Ovary (tissue), 9 donors: ENCODE measurements around the gene CKB. TPM values are rescaled to one million over a fixed set of nuclear protein-coding genes. Genes with fewer than 3 reads are reported as not detected.
A peak's percentile ranks its signal among the peaks of the same experiment; 100 is the strongest.
"Not testable (repeated sequence)": the region's sequence is repeated elsewhere in the genome, so short reads cannot be mapped to it uniquely, and the experiment has no call there.

ENCODE experiments used
- DNase-seq, 5 donors: peaks; one replicate each; pipeline ENCODE4 v3.0.0-alpha.2; 2019 to 2020
- H3K27ac ChIP-seq, 2 donors: fragments of 200-600 bp; one replicate each; pipeline versions ENCODE4 v1.5.1 to v1.8.0; 2019 to 2022
- H3K27me3 ChIP-seq: fragments of 200-600 bp; one replicate; pipeline ENCODE4 v1.8.0; 2022
- H3K36me3 ChIP-seq: fragments of 200-600 bp; sonication (generic); one replicate; pipeline ENCODE4 v1.5.1; 2019
- H3K4me1 ChIP-seq: one replicate; pipeline ENCODE4 v1.8.1; 2013; ENCODE audit warnings: mild to moderate bottlenecking, moderate library complexity; ENCODE audit not compliant: insufficient read depth
- H3K4me3 ChIP-seq: fragments of 200-600 bp; sonication (generic); one replicate; pipeline ENCODE4 v1.5.1; 2017
- H3K9me3 ChIP-seq, 2 donors: fragments of 200-600 bp in 1 of 2; sonication (generic) in 1 of 2; one replicate each; pipeline versions ENCODE4 v1.5.1 to v1.8.1; 2013 to 2019; ENCODE audit warnings: mild to moderate bottlenecking in 1 of 2, moderate library complexity in 1 of 2
- EP300 ChIP-seq: sonication (generic); formaldehyde crosslinking; IDR thresholded peaks from one replicate; pipeline ENCODE4 v1.6.1; 2017; ENCODE audit warnings: antibody characterized with exemption
- POLR2A ChIP-seq: fragments of 450-650 bp; IDR thresholded peaks from one replicate; pipeline ENCODE4 v1.6.1; 2017; ENCODE audit warnings: antibody characterized with exemption, mild to moderate bottlenecking, moderate library complexity
- WGBS, 3 donors: extraction: QIAGEN DNeasy Blood & Tissue Kit in 1 of 3; methylation state at CpG; one replicate each; pipeline versions ENCODE4 v1.1.5 to v1.1.7; 2013 to 2017; 5-methylcytosine and 5-hydroxymethylcytosine counted together
- intact Hi-C, 4 donors: fragments of 100-400 bp; cut with DNase I; formaldehyde crosslinking; loops; one replicate each; pipeline versions ENCODE4 v1.11.0 to v1.15.1; 2022 to 2023
- polyA plus RNA-seq, 2 donors: library from polyadenylated mRNA; stranded (reverse); fragments of 200-250 nt in 1 of 2; fragments of 350-450 nt in 1 of 2; fragmentation: Illumina TruSeq in 1 of 2; extraction: RNeasy Lipid Tissue Mini Kit (QIAGEN cat#74804) in 1 of 2; gene quantifications; one replicate each; pipeline ENCODE4 v1.2.3, GENCODE V29; 2013 to 2014
- total RNA-seq, 7 donors: library from RNA; depleted of rRNA in 2 of 7; stranded (reverse); fragments of >200 nt in 2 of 7; fragmentation: NEBNext Ultra II Directional in 3 of 7; extraction: Animal tissue kit (Norgen Biotek cat#: 25700) in 3 of 7; gene quantifications; one replicate each; pipeline versions ENCODE4 v1.1.0 to v1.2.4, GENCODE V29; 2016 to 2023
- TF ChIP-seq, protein P1 (sequence below), 3 donors: fragments of 450-650 bp in 2 of 3; fragments of 200-600 bp in 1 of 3; IDR thresholded peaks; one replicate each; pipeline versions ENCODE4 v1.5.1 to v1.8.0; 2016 to 2022; ENCODE audit warnings: antibody characterized with exemption in 3 of 3, mild to moderate bottlenecking in 1 of 3
- donor health status: DM: no; HTN: no; CAD: no; lungs with moderate emphysema.
- donor health status: DM: no; HTN: no; CAD: no.
- donor health status: Bipolar disorder and iron deficiency.
- donor health status: DM: yes; HTN: yes; CAD: no.
- donor health status: DM: no; HTN: no; CAD: no.
- donor health status: DM: yes; HTN: yes; CAD: no.

Gene CKB
- total and polyA plus RNA-seq, 9 donors, result 47.5 to 284 (median 134) TPM

DNA sequence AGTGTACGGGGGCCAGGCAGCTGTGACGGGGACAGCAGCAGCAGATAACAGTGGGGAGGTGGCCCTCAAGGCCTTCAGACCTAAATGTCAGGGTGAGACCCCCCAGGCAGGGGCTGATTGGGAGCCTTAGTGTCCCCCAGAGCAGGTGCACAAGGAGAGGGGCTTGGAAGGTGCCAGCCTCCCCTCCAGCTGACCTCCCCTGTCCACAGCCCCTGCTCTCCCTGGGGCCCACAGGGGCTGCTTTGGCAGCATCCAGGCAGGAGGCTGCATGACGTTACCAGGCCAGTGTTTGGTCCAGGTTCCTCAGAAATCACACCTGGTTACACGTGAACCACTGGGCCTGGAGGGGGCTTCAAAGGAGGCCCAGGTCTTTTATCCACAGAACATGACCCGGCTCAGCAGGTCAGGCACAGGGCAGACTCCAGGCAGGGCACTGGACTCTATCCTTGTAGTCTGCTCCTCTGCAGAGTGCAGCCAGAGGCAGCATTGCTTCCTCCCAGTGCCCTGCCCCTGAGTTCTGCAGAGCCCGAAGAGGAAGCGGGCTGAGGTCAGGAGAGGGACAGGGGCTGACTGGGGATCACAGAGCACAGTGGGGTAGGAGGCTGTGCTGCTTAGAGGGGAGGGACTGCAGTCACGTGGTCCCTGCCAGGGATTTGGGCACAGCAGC is 3.8 kb upstream of the CKB start:
- Histone ChIP-seq H3K4me1 (peaks cover 21% of the 10 kb centered on the region), H3K27me3 (no peaks in the 10 kb centered on the region), H3K27ac (peak overlapping the region in 1 of 2 donors; percentile 3), H3K9me3 (no peaks in the 10 kb centered on the region), H3K4me3 (no peak overlapping the region), H3K36me3 (no peaks in the 10 kb centered on the region)
- TF ChIP-seq, protein P1, sequence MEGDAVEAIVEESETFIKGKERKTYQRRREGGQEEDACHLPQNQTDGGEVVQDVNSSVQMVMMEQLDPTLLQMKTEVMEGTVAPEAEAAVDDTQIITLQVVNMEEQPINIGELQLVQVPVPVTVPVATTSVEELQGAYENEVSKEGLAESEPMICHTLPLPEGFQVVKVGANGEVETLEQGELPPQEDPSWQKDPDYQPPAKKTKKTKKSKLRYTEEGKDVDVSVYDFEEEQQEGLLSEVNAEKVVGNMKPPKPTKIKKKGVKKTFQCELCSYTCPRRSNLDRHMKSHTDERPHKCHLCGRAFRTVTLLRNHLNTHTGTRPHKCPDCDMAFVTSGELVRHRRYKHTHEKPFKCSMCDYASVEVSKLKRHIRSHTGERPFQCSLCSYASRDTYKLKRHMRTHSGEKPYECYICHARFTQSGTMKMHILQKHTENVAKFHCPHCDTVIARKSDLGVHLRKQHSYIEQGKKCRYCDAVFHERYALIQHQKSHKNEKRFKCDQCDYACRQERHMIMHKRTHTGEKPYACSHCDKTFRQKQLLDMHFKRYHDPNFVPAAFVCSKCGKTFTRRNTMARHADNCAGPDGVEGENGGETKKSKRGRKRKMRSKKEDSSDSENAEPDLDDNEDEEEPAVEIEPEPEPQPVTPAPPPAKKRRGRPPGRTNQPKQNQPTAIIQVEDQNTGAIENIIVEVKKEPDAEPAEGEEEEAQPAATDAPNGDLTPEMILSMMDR (IDR thresholded peaks at IDR 0.05), result no peak
- TF ChIP-seq POLR2A, result no peak
- no peak for TF ChIP-seq EP300
- no peak for DNase-seq
- intact Hi-C loops, result no loop called here
- 74 to 81% (median 77%) methylated on average over 8 of the region's 8 CpGs for WGBS, 3 donors

DNA sequence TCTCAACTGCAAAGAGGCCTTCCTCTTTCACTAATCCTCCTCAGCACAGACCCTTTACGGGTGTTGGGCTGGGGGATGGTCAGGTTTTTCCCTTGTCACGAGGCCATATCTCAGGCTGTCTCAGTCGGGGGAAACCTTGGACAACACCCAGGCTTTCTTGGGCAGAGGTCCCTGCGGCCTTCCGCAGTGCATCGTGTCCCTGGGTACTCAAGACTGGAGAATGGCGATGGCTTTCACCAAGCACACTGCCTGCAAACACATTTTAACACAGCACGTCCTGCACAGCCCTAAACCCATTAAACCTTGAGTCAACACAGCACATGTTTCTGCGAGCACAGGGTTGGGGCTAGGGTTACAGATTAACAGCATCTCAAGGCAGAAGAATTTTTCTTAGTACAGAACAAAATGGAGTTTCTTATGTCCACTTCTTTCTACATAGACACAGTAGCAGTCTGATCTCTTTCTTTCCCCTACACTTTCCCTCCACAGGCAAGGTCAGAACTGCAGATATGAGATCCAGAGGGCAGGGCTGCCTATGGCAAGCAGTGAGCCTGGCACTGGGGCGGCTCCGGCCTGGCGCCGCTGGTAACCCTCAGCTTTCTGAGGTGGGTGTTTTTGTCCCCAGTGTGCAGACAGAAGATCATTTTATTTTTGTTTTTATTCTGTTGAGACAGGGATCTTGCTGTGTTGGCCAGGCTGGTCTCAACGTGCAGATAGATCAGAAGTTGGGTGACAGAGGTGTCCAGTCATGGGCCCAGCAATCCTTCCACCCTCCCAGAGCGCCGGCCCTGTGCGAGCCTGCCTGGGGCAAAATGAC is 3.0 kb upstream of the CKB start:
- not testable (repeated sequence) for H3K27ac ChIP-seq

DNA sequence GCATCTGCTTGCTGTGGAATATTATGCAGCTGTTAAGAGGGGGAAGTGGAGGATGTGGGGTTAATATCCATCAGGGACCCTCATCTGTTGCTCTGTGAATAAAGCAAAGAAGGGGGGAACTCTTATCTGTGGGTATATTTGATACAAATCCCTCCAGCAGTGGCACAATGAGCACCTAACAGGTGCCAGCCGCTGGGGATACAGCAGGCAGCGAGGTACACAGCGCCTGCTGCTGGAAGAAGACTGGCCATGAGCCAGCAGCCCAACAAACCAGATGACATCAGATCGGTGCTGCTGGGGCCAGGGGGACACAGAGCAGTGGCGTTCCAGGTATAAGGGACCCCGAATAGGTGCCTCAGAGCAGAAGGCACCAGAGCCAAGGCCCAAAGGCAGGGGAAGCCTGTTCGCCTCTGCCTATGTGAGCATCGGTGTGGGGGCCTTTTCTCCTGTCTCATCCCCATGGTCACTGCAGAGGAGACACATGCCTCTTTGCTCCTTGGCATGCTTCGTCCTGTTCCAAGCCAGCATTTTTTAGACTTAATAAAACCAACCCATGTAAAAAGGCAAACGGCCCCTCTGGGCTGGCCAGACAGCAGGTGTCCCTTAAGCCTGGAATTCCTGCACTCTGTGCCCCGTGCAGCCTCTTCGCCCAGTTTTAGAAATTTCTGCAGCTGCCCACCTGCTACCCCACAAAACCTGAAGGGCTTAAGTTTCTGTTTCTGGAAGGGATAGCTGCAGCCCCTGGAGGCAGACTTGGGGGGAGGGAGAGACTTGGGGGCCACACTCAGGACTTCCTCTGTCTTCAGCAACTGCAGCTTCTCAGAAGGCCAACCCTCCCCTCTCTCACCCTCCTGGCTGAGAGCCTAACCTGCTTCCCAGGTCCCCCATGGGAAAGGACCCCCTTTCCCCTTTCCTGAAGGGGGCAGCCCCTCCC is 1.6 kb upstream of the CKB start:
- intact Hi-C loops, result no loop called here
- DNase-seq, result peak in 3 of 5 donors; percentile 13 to 47 (median 29)
- WGBS, 3 donors, result 73 to 75% (median 73%) methylated on average over 12 of the region's 12 CpGs
- Histone ChIP-seq H3K27me3 (no peaks in the 10 kb centered on the region), H3K36me3 (no peaks in the 10 kb centered on the region), H3K4me1 (peaks cover 17% of the 10 kb centered on the region), H3K9me3 (no peaks in the 10 kb centered on the region), H3K27ac (no peak overlapping the region), H3K4me3 (no peak overlapping the region)
- TF ChIP-seq, protein P1 (IDR thresholded peaks at IDR 0.05), result no peak
- TF ChIP-seq EP300 (no peak), POLR2A (no peak)

More for the DNA sequence above, 3.0 kb upstream of the CKB start:
- intact Hi-C loops, H3K36me3 ChIP-seq, H3K27me3 ChIP-seq, H3K9me3 ChIP-seq, DNase-seq, H3K4me3 ChIP-seq: not testable (repeated sequence)
- H3K4me1 ChIP-seq, result peaks cover 21% of the 10 kb centered on the region
- WGBS, 3 donors, result 61 to 62% (median 61%) methylated on average over 17 of the region's 17 CpGs

DNA sequence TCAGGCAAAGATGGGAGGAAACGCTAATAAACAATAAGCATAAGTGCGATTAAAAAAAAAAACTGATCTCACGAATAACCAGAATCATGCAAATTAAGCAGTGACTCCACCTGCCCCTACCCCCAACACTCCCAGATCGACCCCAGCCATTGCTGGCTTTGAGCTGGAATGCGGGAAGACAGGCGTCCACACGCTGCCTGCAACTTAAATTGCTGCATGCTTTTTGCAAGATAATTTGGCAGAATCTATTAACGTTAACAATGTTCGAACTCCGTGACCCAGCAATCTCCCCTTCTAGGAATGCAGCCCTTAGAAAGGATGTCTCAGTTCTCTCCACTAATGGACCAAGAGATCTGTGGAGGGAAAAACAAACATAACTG is 935 bp upstream of the CKB start:
- Histone ChIP-seq H3K36me3 (no peaks in the 10 kb centered on the region), H3K27ac (peak overlapping the region in 1 of 2 donors; percentile 66), H3K9me3 (no peaks in the 10 kb centered on the region), H3K27me3 (no peaks in the 10 kb centered on the region), H3K4me1 (peaks cover 17% of the 10 kb centered on the region), H3K4me3 (no peak overlapping the region)
- TF ChIP-seq, protein P1 (IDR thresholded peaks at IDR 0.05), result no peak
- TF ChIP-seq POLR2A (no peak), EP300 (no peak)
- no peak for DNase-seq
- intact Hi-C loops, result no loop called here
- WGBS, 3 donors, result 33 to 50% (median 43%) methylated on average over 10 of the region's 10 CpGs
